ENCODE measurements around the gene MYCN.

Gene MYCN

GRCh38 chr2:15979759-15980604 lies 39.6 kb downstream of the MYCN start:
- Histone ChIP-seq H3K9me3 (ENCODE audit: low read depth, low read length) (no peaks in the 10 kb centered on the region), H3K4me3 (no peak overlapping the region), H3K9ac (ENCODE audit: insufficient read length) (no peak overlapping the region), H3K36me3 (ENCODE audit: insufficient read depth, low read length) (no peaks in the 10 kb centered on the region), H3K27ac (no peak overlapping the region)
- DNase-seq (ENCODE audit: low read depth, low spot score), result no peak
- TF ChIP-seq EZH2 (IDR thresholded peaks at IDR 0.05) (no peak), FOXP2 (optimal IDR thresholded peaks at IDR 0.05; ENCODE audit: control extremely low read depth, extremely low read length, insufficient read depth) (no peak)

DNA sequence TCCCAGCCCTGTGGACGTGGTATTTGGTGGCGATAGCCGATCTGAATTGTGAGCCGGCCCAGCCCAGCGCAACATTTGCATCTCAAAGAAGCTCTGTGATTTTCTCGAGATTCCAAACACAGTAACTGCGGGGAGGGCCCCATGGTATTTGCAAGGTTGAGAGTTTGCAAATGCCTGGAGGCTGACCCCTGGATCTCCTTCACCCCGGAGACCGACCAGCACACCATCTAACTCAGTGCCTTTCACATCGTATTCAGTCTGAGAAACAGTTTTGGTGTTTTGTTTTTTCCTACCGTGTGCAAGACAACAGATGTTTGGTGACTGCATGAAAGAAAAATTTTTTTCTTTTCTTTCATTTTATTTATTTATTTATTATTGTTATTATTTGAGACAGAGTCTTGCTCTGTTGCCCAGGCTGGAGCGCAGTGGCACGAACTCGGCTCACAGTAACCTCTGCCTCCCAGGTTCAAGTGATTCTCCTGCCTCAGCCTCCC lies 40.3 kb downstream of the MYCN start:
- no peak for TF ChIP-seq EZH2 (IDR thresholded peaks at IDR 0.05)
- no peak for TF ChIP-seq FOXP2 (optimal IDR thresholded peaks at IDR 0.05; ENCODE audit: control extremely low read depth, extremely low read length, insufficient read depth)
- no peak for TF ChIP-seq POLR2AphosphoS5 (IDR thresholded peaks at IDR 0.05; ENCODE audit: borderline replicate concordance, low read depth, low read length)
- Histone ChIP-seq H3K9me3 (ENCODE audit: low read depth, low read length) (no peaks in the 10 kb centered on the region), H3K9ac (ENCODE audit: insufficient read length) (no peak overlapping the region), H3K36me3 (ENCODE audit: insufficient read depth, low read length) (no peaks in the 10 kb centered on the region), H3K27ac (no peak overlapping the region), H3K4me3 (no peak overlapping the region)
- DNase-seq (ENCODE audit: low read depth, low spot score), result no peak

DNA sequence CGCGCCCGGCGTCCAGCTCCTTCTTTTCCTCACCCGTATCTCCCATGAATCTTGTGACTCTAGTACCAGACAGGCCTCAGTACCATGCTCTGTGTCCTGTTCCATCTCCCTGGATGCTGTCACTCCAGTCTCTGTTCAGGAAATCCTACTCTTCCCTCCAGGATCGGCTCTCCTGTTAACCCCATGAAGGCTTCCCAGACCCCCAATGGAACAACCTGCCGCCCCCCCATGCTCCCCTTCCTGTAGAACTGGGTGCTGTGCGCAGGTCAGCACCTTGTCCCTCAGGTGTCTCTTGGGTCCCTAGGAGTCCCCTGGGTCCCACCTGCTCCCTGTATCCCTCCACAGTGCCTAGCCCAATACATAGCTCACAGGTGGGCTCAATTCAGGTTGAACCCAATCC lies 41.3 kb downstream of the MYCN start:
- no peak overlapping the region for H3K9ac ChIP-seq (ENCODE audit: insufficient read length)
- no peaks in the 10 kb centered on the region for H3K36me3 ChIP-seq (ENCODE audit: insufficient read depth, low read length)
- DNase-seq (ENCODE audit: low read depth, low spot score), result no peak
- H3K9me3 ChIP-seq (ENCODE audit: low read depth, low read length), result no peaks in the 10 kb centered on the region
- no peak for TF ChIP-seq FOXP2 (optimal IDR thresholded peaks at IDR 0.05; ENCODE audit: control extremely low read depth, extremely low read length, insufficient read depth)
- no peak for TF ChIP-seq POLR2AphosphoS5 (IDR thresholded peaks at IDR 0.05; ENCODE audit: borderline replicate concordance, low read depth, low read length)
- TF ChIP-seq EZH2 (IDR thresholded peaks at IDR 0.05), result no peak
- H3K4me3 ChIP-seq, result peak overlapping the region; percentile 38; the same call in 1 of the 2 replicates
- no peak overlapping the region for H3K27ac ChIP-seq

DNA sequence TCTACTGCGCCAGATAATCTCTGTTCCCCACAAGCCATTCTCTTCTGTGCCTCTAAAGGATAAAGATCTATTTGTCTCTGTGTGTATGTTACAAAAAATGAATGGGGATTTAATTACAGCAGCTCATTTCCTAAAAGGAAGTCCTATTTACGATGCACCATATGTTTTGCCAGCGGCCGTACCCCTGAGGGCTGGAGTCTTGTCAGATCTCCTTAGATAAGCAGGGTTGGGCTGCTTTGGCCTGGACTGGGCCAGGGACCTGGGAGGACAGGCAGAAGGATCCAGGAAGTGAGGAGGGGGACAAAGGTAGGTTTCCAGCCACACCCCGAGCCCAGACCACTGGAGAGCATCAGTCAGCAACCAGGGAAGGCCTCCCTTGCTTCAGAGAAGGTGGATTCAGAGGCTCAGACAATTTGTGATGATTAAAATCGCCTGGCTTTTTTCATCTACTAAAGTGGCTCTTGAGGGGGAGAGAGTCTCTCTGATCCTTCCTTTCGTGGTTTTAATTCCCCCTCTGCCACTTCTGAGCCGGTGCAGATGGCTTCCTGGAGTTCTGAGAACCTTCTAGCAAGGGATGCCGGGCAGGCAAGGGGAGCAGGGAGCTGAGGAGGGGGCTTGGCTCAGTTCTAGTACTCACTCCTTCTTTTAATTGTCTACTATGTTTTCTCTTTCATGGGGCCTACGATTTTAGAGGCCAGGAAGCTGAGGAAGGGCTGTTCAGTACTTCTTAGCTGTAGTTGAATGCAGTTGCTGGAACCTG lies 42.1 kb downstream of the MYCN start:
- H3K4me3 ChIP-seq, result peak overlapping the region; percentile 48
- no peak overlapping the region for H3K9ac ChIP-seq (ENCODE audit: insufficient read length)
- no peaks in the 10 kb centered on the region for H3K36me3 ChIP-seq (ENCODE audit: insufficient read depth, low read length)
- DNase-seq (ENCODE audit: low read depth, low spot score), result peak; percentile 94
- peak; percentile 78; the same call in 1 of the 2 replicates for TF ChIP-seq POLR2AphosphoS5 (IDR thresholded peaks at IDR 0.05; ENCODE audit: borderline replicate concordance, low read depth, low read length)
- TF ChIP-seq FOXP2 (optimal IDR thresholded peaks at IDR 0.05; ENCODE audit: control extremely low read depth, extremely low read length, insufficient read depth), result no peak
- H3K27ac ChIP-seq, result peak overlapping the region; percentile 33; the same call in 1 of the 2 replicates
- H3K9me3 ChIP-seq (ENCODE audit: low read depth, low read length), result no peaks in the 10 kb centered on the region

DNA sequence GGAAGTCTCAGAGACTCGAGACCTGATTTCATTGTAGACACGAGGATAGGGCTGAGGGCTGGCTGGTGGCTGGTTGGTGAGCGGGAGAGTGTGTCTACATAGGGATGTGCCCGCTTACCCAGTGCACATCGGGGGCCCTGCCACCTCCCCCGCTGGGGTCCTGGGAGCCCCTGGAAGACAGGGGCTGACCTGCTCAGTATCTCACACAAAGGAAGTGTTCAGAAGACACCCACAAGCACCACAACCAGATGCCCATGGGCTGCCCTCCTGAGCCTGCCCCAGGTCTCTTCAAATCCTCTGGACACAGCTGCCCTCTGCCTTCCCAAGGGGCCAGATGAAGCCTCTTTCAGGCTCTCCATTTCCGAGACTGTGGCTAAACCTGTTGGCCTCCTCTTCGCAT lies 43.1 kb downstream of the MYCN start:
- TF ChIP-seq POLR2AphosphoS5 (IDR thresholded peaks at IDR 0.05; ENCODE audit: borderline replicate concordance, low read depth, low read length), result no peak
- no peak for TF ChIP-seq FOXP2 (optimal IDR thresholded peaks at IDR 0.05; ENCODE audit: control extremely low read depth, extremely low read length, insufficient read depth)
- H3K36me3 ChIP-seq (ENCODE audit: insufficient read depth, low read length), result no peaks in the 10 kb centered on the region
- no peak overlapping the region for H3K9ac ChIP-seq (ENCODE audit: insufficient read length)
- H3K4me3 ChIP-seq, result no peak overlapping the region
- DNase-seq (ENCODE audit: low read depth, low spot score), result no peak
- H3K27ac ChIP-seq, result no peak overlapping the region
- no peaks in the 10 kb centered on the region for H3K9me3 ChIP-seq (ENCODE audit: low read depth, low read length)

DNA sequence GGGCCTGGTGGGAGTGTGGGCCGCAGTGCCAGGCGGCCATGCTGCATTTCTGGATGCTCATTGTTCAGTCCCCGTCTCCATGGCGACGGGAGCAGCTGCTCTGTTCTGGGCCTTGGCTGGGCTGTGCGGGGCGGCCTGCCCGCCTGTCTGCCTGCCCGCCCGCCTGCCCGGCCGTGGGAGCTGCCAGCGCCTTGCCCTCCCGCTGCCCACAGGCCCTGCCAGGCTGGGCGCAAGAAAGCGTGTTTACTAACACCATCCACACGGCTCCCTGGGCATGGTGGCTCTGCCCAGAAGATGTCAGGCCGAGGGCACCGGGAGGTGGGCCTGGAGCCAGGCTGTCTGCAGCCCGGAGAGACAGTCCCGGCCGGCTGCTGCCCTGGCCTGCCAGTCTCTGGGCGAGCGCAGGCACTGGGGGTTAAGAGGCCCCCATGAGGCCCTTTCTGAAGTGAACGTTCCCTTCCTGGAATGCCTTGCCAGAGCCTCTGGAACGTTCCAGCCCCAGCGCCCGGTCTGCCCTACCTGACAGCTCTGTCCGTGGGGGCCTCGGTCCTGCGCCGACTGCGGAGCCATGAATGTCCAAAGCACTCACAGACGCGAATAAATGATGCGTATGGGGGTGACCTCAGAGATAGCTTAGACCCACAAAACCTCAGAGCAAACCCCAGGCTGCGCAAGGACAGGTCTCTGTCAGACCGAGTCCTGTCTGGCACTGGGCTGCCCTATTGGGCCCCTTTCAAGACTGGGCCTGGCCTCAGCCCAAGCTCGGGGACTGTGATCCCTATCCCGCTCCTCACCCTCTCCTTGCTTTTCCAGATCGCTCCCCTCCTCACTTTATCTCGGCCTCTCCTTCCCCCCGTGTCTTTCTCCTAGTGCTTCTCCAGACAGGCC lies 44.3 kb downstream of the MYCN start:
- Histone ChIP-seq H3K4me3 (no peak overlapping the region), H3K9ac (ENCODE audit: insufficient read length) (no peak overlapping the region), H3K9me3 (ENCODE audit: low read depth, low read length) (no peaks in the 10 kb centered on the region), H3K36me3 (ENCODE audit: insufficient read depth, low read length) (no peaks in the 10 kb centered on the region), H3K27ac (no peak overlapping the region)
- DNase-seq (ENCODE audit: low read depth, low spot score), result no peak
- TF ChIP-seq POLR2AphosphoS5 (IDR thresholded peaks at IDR 0.05; ENCODE audit: borderline replicate concordance, low read depth, low read length) (no peak), EZH2 (IDR thresholded peaks at IDR 0.05) (no peak), FOXP2 (optimal IDR thresholded peaks at IDR 0.05; ENCODE audit: control extremely low read depth, extremely low read length, insufficient read depth) (no peak)

DNA sequence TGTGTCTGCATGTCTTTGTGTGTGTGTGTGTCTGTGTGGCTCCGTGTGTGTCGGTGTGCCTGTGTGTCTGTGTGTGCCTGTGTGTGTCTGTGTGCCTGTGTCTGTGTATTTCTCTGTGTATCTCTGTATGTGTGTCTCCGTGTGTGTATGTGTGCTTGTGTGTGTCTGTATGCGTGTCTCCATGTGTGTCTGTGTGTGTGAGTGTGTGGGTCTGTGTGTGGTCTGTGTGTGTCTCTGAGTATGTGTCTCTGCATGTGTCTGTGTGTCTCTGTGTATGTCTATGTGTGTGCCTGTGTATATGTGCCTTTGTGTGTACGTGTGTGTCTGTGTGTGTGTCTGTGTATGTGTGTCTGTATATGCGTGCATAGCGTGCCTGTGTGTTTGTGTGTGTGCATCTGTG lies 45.2 kb downstream of the MYCN start:
- Histone ChIP-seq H3K9me3 (ENCODE audit: low read depth, low read length) (no peaks in the 10 kb centered on the region), H3K27ac (no peak overlapping the region), H3K36me3 (ENCODE audit: insufficient read depth, low read length) (no peaks in the 10 kb centered on the region), H3K9ac (ENCODE audit: insufficient read length) (no peak overlapping the region), H3K4me3 (no peak overlapping the region)
- TF ChIP-seq EZH2 (IDR thresholded peaks at IDR 0.05) (no peak), FOXP2 (optimal IDR thresholded peaks at IDR 0.05; ENCODE audit: control extremely low read depth, extremely low read length, insufficient read depth) (no peak), POLR2AphosphoS5 (IDR thresholded peaks at IDR 0.05; ENCODE audit: borderline replicate concordance, low read depth, low read length) (no peak)
- DNase-seq (ENCODE audit: low read depth, low spot score), result no peak

All from SK-N-MC (cell line).